BLaER1 treated with 17β-estradiol and CSF1 and Interleukin-3, amounts not matched to agents 10 nM and 100 nM (cell line): Measurements from ENCODE around the gene RPF1.

Source experiments
- H3K27ac ChIP-seq, 11 experiments: shearing (Covaris generic); formaldehyde crosslinking; 2 replicates each; pipeline ENCODE4 v1.8.1; 2022
- H3K27me3 ChIP-seq, 11 experiments: shearing (Covaris generic); formaldehyde crosslinking; 2 replicates each; pipeline ENCODE4 v1.8.1; 2022
- H3K36me3 ChIP-seq, 11 experiments: shearing (Covaris generic); formaldehyde crosslinking; 2 replicates each; pipeline ENCODE4 v1.8.1; 2022
- H3K4me1 ChIP-seq, 10 experiments: shearing (Covaris generic); formaldehyde crosslinking; 2 replicates each; pipeline ENCODE4 v1.8.1; 2022
- H3K4me2 ChIP-seq, 11 experiments: shearing (Covaris generic); formaldehyde crosslinking; 2 replicates each; pipeline ENCODE4 v1.8.1; 2022
- H3K4me3 ChIP-seq, 10 experiments: shearing (Covaris generic); formaldehyde crosslinking; 2 replicates each; pipeline ENCODE4 v1.8.1; 2022
- H3K9ac ChIP-seq, 11 experiments: shearing (Covaris generic); formaldehyde crosslinking; 2 replicates each; pipeline ENCODE4 v1.8.1; 2022
- H3K9me3 ChIP-seq, 11 experiments: shearing (Covaris generic); formaldehyde crosslinking; replicated peaks in 1 of 11; 2 replicates each; pipeline ENCODE4 v1.8.1; 2022
- H4K20me1 ChIP-seq, 11 experiments: shearing (Covaris generic); formaldehyde crosslinking; 2 replicates each; pipeline ENCODE4 v1.8.1; 2022
- Cebpa-rat ChIP-seq, 11 experiments: shearing (Covaris generic); IDR thresholded peaks; 2 replicates each; pipeline ENCODE4 v1.8.1; 2022

The RPF1 gene

GRCh38 chr1:84478876-84479868 lies at the start of gene RPF1:
TSS of gene RPF1 (plus strand) at chr1:84479266. CDS start at chr1:84479282, 16 bp downstream.
- Histone ChIP-seq H3K36me3 (peaks cover 23 to 36% (median 32%) of the 10 kb centered on the region in 11 experiments), H3K9me3 (peaks cover 11 to 18% (median 16%) of the 10 kb centered on the region in 11 experiments), H3K4me3 (peak within 1 kb of the TSS; percentile 72 to 89 (median 78)), H3K27me3 (peaks cover 0 to 5% (median 0%) of the 10 kb centered on the region in 11 experiments; a peak in 3 of 22 replicates), H3K4me2 (peak within 1 kb of the TSS; percentile 86 to 97 (median 91)), H3K27ac (peak within 1 kb of the TSS; percentile 83 to 95 (median 87)), H3K9ac (peak within 1 kb of the TSS; percentile 77 to 92 (median 87)), H4K20me1 (peaks cover 0 to 46% (median 28%) of the 10 kb centered on the region in 11 experiments; a peak in 13 of 22 replicates), H3K4me1 (peaks cover 12 to 27% (median 19%) of the 10 kb centered on the region in 10 experiments)
- no peak for TF ChIP-seq Cebpa-rat (IDR thresholded peaks at IDR 0.05)

- no peak for TF ChIP-seq Cebpa-rat (IDR thresholded peaks at IDR 0.05)
- H3K4me2 ChIP-seq: peak overlapping the region in 4 of 11 experiments; percentile 11 to 82 (median 40); a peak in 7 of 22 replicates
- peaks cover 10 to 22% (median 14%) of the 10 kb centered on the region in 11 experiments; a peak in 19 of 22 replicates for H3K9me3 ChIP-seq
- peak overlapping the region in 1 of 10 experiments; percentile 10; a peak in 1 of 20 replicates for H3K4me3 ChIP-seq
- H4K20me1 ChIP-seq: no peaks in the 10 kb centered on the region
- no peaks in the 10 kb centered on the region for H3K36me3 ChIP-seq
- peaks cover 4 to 65% (median 15%) of the 10 kb centered on the region in 10 experiments; a peak in 14 of 20 replicates for H3K4me1 ChIP-seq
- H3K9ac ChIP-seq: peak overlapping the region in 1 of 11 experiments; percentile 74; a peak in 1 of 22 replicates
- H3K27me3 ChIP-seq: no peaks in the 10 kb centered on the region
- H3K27ac ChIP-seq: peak overlapping the region in 4 of 11 experiments; percentile 43 to 85 (median 58); a peak in 9 of 22 replicates
Observed at GRCh38 chr1:84430546-84430945, 48.5 kb upstream of the RPF1 start.

GRCh38 chr1:84433258-84434080 lies 45.6 kb upstream of the RPF1 start:
- peak overlapping the region; percentile 15 to 86 (median 45); a peak in 20 of 22 replicates for H3K4me2 ChIP-seq
- H3K4me3 ChIP-seq: peak overlapping the region in 4 of 10 experiments; percentile 30 to 51 (median 39); a peak in 4 of 20 replicates
- H3K36me3 ChIP-seq: no peaks in the 10 kb centered on the region
- peak overlapping the region in 8 of 11 experiments; percentile 8 to 81 (median 61); a peak in 10 of 22 replicates for H3K27ac ChIP-seq
- H4K20me1 ChIP-seq: no peaks in the 10 kb centered on the region
- H3K4me1 ChIP-seq: peaks cover 15 to 76% (median 37%) of the 10 kb centered on the region in 10 experiments; a peak in 19 of 20 replicates
- no peaks in the 10 kb centered on the region for H3K27me3 ChIP-seq
- no peak for TF ChIP-seq Cebpa-rat (IDR thresholded peaks at IDR 0.05)
- peaks cover 10 to 22% (median 14%) of the 10 kb centered on the region in 11 experiments; a peak in 19 of 22 replicates for H3K9me3 ChIP-seq
- H3K9ac ChIP-seq: peak overlapping the region in 6 of 11 experiments; percentile 16 to 73 (median 64); a peak in 10 of 22 replicates

GRCh38 chr1:84434081-84434769 lies 44.8 kb upstream of the RPF1 start:
- no peak for TF ChIP-seq Cebpa-rat (IDR thresholded peaks at IDR 0.05)
- Histone ChIP-seq H3K4me1 (peaks cover 15 to 81% (median 37%) of the 10 kb centered on the region in 10 experiments; a peak in 19 of 20 replicates), H3K27ac (peak overlapping the region in 8 of 11 experiments; percentile 40 to 81 (median 54); a peak in 9 of 22 replicates), H3K27me3 (no peaks in the 10 kb centered on the region), H3K4me2 (peak overlapping the region in 9 of 11 experiments; percentile 18 to 86 (median 60); a peak in 12 of 22 replicates), H3K36me3 (no peaks in the 10 kb centered on the region), H3K9ac (peak overlapping the region in 2 of 11 experiments; percentile 60 to 73; a peak in 2 of 22 replicates), H4K20me1 (no peaks in the 10 kb centered on the region), H3K4me3 (no peak overlapping the region), H3K9me3 (peaks cover 10 to 18% (median 14%) of the 10 kb centered on the region in 11 experiments; a peak in 19 of 22 replicates)

- H3K4me3 ChIP-seq: peak overlapping the region in 2 of 10 experiments; percentile 15 to 25; a peak in 3 of 20 replicates
- TF ChIP-seq Cebpa-rat (IDR thresholded peaks at IDR 0.05): no peak
- no peaks in the 10 kb centered on the region for H4K20me1 ChIP-seq
- H3K36me3 ChIP-seq: no peaks in the 10 kb centered on the region
- no peaks in the 10 kb centered on the region for H3K27me3 ChIP-seq
- H3K9ac ChIP-seq: peak overlapping the region in 4 of 11 experiments; percentile 18 to 46 (median 36); a peak in 3 of 22 replicates
- H3K9me3 ChIP-seq: peaks cover 3 to 10% (median 7%) of the 10 kb centered on the region in 11 experiments; a peak in 19 of 22 replicates
- peak overlapping the region; percentile 11 to 86 (median 46); a peak in 21 of 22 replicates for H3K4me2 ChIP-seq
- H3K27ac ChIP-seq: peak overlapping the region in 9 of 11 experiments; percentile 39 to 81 (median 47); a peak in 17 of 22 replicates
- peaks cover 15 to 76% (median 37%) of the 10 kb centered on the region in 10 experiments; a peak in 19 of 20 replicates for H3K4me1 ChIP-seq
Observed at GRCh38 chr1:84434801-84435549, 44.1 kb upstream of the RPF1 start.

GRCh38 chr1:84436876-84437655 lies 42.0 kb upstream of the RPF1 start:
- TF ChIP-seq Cebpa-rat (IDR thresholded peaks at IDR 0.05): peak in 3 of 11 experiments; percentile 21 to 35 (median 28); a peak in 2 of 22 replicates
- Histone ChIP-seq H3K4me3 (peak overlapping the region in 2 of 10 experiments; percentile 14 to 19; a peak in 2 of 20 replicates), H3K27ac (peak overlapping the region in 9 of 11 experiments; percentile 34 to 81 (median 71); a peak in 17 of 22 replicates), H3K27me3 (no peaks in the 10 kb centered on the region), H3K9me3 (no peaks in the 10 kb centered on the region), H3K4me1 (peaks cover 15 to 63% (median 39%) of the 10 kb centered on the region in 10 experiments; a peak in 19 of 20 replicates), H3K36me3 (no peaks in the 10 kb centered on the region), H3K9ac (peak overlapping the region in 8 of 11 experiments; percentile 26 to 68 (median 56); a peak in 13 of 22 replicates), H3K4me2 (peak overlapping the region; percentile 22 to 86 (median 60)), H4K20me1 (no peaks in the 10 kb centered on the region)
